ENCODE measurements around the gene CPS1.

The CPS1 gene

DNA sequence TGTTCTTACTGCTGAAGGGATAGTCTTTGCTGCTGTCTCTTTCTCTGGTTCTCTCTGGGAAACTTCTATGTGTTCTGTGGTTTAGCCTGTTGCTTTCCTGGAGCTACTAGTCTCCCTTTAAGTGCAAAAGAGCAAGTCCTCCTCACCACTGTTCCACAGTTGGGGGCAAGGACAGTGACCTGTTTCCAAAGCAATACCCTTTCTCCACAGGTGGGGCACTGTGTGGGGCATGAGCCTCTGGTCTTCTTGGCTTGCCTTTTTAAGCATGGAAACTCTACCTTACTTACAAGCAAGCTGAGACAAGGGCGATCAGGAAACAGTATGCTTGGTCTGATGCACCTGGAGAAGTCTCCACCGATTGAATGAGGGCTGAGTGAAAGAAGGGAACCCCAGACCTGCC, 156.7 kb downstream of the CPS1 start:
- no peak for DNase-seq

DNA sequence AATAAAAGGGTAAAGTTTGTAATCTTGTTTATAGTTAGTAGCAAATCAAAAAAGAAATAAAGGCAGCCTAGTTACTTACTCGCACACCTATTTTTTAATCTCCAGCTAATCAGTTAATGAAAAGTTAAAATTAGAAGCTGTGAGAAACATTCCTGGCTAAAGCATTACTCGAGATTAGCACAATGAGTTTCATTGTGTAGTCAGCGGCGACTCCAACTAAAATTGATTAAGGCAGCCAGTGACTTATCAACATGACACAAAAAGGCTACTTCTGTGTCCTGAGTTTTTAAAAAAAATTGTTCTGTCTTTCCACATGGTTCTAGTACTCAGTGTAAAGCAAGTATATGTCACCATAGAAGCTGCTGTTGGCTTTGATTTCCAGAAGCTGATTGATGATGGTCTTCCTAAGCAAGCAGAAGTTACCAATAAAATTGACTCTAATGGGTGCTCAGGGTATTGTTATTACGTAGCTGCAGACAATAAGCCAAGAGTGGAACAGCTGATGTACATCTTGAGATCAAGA, 159.2 kb downstream of the CPS1 start:
- DNase-seq: no peak

DNA sequence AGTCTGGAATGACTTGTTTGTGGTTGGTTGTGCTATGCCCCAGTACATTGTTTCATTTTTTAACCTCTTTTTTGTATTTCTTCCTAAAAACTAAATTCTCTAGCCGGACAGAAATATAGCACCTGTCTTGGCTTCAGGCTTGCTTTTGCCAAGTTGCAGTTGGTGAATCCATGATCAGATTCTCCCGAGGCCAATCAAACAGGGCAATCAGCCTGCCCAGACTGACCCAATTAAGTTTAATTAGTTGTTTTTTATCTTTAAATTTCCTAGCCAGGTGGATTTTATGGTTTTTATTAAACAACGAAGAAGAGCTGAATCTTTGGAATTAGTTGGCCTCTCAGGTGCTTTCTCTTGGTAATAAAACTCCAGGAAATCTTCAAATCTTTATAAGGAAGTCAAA, 162.1 kb downstream of the CPS1 start:
- no peak for DNase-seq

DNA sequence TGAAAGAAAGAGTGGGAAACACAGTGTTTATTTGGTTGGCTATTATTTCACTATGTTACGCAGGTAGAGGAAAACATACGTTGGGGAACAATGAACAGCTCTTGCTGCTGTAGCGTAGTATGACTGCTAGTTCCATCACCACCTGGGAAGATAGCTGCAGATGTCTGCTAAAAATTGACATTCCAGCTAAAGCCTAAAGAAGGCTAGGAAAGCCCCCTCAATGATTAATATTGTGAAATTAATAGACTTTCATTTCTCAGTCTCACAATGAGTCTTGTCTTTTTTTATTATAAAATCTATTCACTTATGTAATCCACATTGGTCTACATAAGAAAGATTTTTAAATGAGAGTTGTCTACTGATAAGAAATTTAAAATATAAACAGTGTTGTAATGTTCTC, 165.7 kb downstream of the CPS1 start:
- no peak for DNase-seq

DNA sequence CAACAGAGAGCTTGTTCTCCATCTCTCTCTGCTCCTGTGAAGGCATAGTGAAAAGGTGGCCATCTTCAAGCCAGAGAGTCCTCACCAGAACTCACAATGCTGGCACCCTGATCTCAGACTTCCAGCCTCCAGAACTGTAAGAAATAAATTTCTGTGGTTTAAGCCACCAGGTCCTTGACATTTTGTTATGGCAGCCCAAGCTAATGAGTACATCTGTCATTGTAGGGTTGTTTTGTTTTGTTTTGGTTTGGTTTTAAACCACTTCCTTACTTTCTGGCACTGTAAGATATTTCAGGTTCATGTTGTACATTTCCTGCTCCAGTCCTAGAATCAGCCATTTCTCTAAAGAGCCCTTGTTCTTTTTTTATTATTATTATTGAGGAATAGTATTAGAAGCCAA, 171.2 kb downstream of the CPS1 start:
- DNase-seq: no peak
